ENCODE measurements around the gene ARRB2.

The ARRB2 gene

DNA sequence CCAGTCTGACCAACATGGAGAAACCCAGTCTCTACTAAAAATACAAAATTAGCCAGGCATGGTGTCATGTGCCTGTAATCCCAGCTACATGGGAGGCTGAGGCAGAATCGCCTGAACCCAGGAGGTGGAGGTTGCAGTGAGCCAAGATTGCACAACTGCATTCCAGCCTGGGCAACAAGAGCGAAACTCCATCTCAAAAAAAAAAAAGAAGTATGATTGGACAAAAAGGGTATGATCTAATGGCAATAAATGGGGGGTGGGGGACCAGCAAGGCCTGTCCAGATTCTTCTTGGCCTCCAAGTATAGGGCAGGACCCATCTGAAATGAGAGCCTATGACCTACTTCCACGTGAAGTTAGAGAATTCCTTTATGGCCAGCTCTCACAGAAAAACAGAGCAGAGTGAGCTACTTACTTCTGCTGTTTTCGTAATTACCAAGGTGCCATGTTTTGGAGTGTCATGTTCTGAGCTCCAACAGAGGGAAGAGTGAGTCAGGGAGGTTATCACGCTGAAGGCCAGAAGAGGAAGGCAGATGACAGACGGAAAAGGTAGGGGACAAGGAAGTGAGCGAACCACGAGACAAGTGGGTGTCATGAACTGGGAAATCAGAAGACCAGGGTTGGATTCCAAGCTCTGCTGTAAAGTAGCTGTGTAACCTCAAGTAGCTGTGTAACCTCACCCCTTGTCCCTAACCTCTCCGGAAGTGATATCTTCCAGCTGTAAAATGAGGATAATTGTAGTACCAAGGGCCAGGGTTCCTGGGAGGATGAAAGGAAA lies 25.6 kb downstream of the ARRB2 start:
- TF ChIP-seq, protein P1, sequence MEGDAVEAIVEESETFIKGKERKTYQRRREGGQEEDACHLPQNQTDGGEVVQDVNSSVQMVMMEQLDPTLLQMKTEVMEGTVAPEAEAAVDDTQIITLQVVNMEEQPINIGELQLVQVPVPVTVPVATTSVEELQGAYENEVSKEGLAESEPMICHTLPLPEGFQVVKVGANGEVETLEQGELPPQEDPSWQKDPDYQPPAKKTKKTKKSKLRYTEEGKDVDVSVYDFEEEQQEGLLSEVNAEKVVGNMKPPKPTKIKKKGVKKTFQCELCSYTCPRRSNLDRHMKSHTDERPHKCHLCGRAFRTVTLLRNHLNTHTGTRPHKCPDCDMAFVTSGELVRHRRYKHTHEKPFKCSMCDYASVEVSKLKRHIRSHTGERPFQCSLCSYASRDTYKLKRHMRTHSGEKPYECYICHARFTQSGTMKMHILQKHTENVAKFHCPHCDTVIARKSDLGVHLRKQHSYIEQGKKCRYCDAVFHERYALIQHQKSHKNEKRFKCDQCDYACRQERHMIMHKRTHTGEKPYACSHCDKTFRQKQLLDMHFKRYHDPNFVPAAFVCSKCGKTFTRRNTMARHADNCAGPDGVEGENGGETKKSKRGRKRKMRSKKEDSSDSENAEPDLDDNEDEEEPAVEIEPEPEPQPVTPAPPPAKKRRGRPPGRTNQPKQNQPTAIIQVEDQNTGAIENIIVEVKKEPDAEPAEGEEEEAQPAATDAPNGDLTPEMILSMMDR (IDR thresholded peaks at IDR 0.05; ENCODE audit: low read depth, low read length), result no peak
- H3K4me3 ChIP-seq (ENCODE audit: low read depth, low read length), result no peak overlapping the region
- in situ Hi-C loops (cut with HindIII; ENCODE audit: low sequenced_read_pairs), result no loop called here
- no peak for DNase-seq (ENCODE audit: low read depth, low spot score)

DNA sequence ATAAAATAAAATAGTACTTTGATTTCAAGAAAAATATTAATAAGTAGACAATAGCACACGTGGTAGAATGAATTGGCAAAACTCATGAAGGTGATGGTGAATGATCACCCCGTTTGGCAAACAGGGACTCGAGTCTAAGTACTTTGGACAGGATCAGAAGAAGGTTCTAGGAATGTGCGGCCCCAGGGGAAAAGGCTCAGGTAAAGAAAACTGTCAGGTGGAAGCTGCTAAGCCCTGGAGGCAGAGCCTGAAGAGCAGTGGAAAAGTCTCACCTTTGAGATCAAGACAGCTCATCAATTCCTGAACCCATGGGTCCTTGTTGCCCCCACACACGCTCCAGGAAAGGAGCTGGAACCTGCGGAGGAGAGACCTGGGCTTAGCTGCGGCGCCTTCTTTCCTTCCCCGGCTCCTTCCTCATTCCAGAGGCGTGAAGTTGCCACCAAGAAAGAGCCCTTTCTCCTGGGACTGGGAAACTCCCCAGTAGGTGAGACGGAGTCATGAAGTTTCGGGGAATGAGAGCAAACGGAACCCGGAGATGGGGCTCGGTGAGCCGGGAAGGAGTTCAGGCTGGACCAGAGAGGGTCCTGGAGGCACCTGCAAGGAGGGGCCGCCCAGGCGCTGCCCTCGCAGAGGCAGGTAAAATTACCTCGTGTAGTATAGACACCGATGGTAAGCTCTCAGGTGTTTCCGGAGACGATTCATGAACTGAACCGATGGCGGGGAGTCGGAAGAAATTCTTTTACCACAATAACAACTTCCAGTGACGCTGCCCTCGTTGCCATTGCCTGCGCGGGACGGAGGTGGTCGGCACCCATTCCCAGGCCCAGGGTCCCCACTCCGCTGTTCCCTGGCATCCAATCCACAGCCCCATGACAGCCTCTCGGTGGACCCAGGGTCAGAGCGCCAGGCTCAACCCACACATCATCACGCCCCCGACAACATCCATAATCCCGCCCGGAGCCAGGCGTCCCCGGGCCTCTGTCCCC lies 28.0 kb downstream of the ARRB2 start:
- TF ChIP-seq, protein P1 (IDR thresholded peaks at IDR 0.05; ENCODE audit: low read depth, low read length), result no peak
- H3K4me3 ChIP-seq (ENCODE audit: low read depth, low read length), result peak overlapping the region; percentile 50
- in situ Hi-C loops (cut with HindIII; ENCODE audit: low sequenced_read_pairs), result no loop called here
- no peak for DNase-seq (ENCODE audit: low read depth, low spot score)

DNA sequence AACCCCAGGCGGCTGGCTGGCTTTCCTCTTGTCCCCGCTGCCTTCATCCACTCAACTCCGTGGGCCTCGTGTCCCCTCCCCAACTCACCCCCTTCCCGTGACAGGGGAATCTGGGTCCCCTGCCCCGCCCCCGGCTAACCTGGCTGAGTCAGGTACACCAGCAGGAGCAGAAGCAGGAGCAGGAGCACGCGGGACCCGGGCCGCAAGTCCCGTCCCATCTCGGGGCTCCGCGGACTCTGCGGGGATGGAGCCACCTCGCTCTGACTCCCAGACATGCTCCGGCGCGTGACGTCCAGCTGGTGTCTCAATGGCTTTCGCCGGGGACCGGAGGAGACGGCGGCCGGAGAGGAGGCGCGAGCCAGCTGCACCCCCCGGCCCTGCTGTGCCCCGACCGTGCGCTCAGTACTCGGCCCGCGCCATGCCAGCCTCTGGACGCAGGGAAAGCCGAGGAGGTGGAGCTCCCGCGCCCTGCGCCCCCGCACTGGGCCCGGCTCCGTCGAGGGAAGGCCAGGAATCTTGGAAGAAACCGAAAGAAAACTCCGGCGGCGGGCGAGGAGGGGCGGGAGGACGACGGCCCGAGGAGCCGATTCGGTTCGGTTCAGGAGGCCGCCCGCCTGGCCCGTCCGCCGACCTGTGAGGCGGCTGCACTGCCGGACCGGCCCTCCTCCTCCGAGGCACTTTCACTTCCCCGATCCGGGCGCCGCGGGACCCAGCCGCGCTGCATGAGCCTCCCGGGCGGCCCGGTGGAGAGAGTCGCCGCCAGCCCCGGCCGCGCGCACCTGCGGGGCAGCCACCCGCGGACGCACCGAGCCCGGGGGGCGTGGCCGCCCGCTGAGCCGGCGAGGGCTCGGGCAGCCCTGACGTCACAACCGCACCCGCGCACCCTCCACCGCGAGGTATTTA lies 28.9 kb downstream of the ARRB2 start, which contains the start of the genes CXCL16 and ZMYND15:
CXCL16 (minus strand) TSS at position 807 of the 903 bp plus-strand sequence; CDS start at position 218, 589 bp downstream.
ZMYND15 (plus strand) TSS at position 712 of the 903 bp plus-strand sequence. CDS start 716 bp downstream, outside the sequence.
- in situ Hi-C loops (cut with HindIII; ENCODE audit: low sequenced_read_pairs), result no loop called here
- TF ChIP-seq, protein P1 (IDR thresholded peaks at IDR 0.05; ENCODE audit: low read depth, low read length), result no peak
- peak; percentile 28 for DNase-seq (ENCODE audit: low read depth, low spot score)
- H3K4me3 ChIP-seq (ENCODE audit: low read depth, low read length), result peak within 1 kb of the TSS; percentile 50

DNA sequence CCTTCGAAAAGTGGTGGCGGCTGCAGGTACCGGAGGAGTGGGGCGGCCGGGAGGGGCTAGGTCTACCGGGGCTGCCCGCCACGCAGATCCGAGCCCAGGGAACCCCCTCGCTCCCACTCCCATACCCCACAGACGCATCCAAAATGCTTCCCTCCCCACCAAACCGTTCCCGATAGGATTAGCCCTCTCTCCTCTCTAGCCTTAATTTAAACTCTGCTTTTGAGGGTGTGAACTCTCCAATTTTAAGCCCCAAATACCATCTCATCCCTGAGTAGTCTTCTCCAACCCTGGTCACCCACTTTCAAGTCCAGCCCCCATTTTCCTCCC lies 29.6 kb downstream of the ARRB2 start:
- peak overlapping the region; percentile 50 for H3K4me3 ChIP-seq (ENCODE audit: low read depth, low read length)
- no peak for DNase-seq (ENCODE audit: low read depth, low spot score)
- TF ChIP-seq, protein P1 (IDR thresholded peaks at IDR 0.05; ENCODE audit: low read depth, low read length), result no peak
- in situ Hi-C loops (cut with HindIII; ENCODE audit: low sequenced_read_pairs), result no loop called here

DNA sequence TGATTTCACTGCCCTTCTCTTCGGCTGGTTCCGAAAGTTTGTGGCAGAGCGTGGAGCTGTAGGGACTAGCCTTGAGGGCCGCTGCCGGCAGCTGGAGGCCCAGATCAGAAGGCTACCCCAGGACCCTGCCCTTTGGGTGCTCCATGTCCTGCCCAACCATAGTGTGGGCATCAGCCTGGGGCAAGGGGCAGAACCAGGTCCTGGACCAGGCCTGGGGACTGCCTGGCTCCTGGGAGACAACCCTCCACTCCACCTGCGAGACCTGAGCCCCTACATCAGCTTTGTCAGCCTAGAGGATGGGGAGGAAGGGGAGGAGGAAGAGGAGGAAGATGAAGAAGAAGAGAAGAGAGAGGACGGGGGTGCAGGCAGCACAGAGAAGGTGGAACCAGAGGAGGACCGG lies 30.2 kb downstream of the ARRB2 start:
- TF ChIP-seq, protein P1 (IDR thresholded peaks at IDR 0.05; ENCODE audit: low read depth, low read length), result no peak
- no peak overlapping the region for H3K4me3 ChIP-seq (ENCODE audit: low read depth, low read length)
- no peak for DNase-seq (ENCODE audit: low read depth, low spot score)
- in situ Hi-C loops (cut with HindIII; ENCODE audit: low sequenced_read_pairs), result no loop called here

DNA sequence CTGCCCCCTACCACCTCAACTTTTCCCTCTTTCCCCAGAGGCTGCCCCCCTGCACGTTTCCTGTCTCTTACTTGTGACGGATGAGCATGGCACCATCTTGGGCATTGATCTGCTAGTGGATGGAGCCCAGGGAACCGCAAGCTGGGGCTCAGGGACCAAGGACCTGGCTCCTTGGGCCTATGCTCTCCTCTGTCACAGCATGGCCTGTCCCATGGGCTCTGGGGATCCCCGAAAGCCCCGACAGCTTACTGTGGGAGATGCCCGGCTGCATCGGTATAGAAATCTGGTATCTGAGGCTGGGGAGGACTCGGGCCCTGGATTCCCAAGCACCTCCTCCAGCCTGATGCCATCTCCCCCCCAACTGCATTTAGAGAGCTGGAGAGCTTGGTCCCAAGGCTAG lies 31.1 kb downstream of the ARRB2 start:
- in situ Hi-C loops (cut with HindIII; ENCODE audit: low sequenced_read_pairs), result no loop called here
- DNase-seq (ENCODE audit: low read depth, low spot score), result no peak
- TF ChIP-seq, protein P1 (IDR thresholded peaks at IDR 0.05; ENCODE audit: low read depth, low read length), result no peak
- no peak overlapping the region for H3K4me3 ChIP-seq (ENCODE audit: low read depth, low read length)

Data from astrocyte of the spinal cord (primary cell).